NCI-H510A treated with DMSO at 0.1 percent for 48 hours (cell line): ENCODE measurements around the gene ARID5B.
"Not testable (repeated sequence)": the region's sequence is repeated elsewhere in the genome, so short reads cannot be mapped to it uniquely, and the experiment has no call there.

ENCODE experiments used
- DNase-seq: peaks from one replicate; lab custom pipeline; 2025; lab: John Stamatoyannopoulos, UW

The ARID5B gene

DNA sequence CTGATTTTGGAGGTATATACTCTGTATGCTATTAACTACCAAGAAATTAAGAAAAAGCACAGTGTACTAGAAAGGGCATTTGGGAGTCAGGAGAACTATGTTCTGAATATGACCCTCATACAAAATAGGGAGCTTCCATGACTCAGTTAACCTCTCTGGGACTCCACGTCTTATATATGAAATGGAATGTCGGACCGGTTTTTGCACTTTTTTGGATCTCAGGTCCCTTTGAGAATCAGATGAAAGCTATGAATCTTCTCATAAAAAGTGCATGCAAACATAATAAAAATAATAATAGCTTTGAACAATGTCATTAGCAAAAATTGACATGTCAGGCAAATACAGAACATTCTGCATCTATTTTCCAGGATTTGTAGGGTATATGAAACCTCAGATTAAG lies 113.0 kb downstream of the ARID5B start:
- no peak for DNase-seq

GRCh38 chr10:62015994-62016393 lies 114.5 kb downstream of the ARID5B start:
- DNase-seq = no peak

DNA sequence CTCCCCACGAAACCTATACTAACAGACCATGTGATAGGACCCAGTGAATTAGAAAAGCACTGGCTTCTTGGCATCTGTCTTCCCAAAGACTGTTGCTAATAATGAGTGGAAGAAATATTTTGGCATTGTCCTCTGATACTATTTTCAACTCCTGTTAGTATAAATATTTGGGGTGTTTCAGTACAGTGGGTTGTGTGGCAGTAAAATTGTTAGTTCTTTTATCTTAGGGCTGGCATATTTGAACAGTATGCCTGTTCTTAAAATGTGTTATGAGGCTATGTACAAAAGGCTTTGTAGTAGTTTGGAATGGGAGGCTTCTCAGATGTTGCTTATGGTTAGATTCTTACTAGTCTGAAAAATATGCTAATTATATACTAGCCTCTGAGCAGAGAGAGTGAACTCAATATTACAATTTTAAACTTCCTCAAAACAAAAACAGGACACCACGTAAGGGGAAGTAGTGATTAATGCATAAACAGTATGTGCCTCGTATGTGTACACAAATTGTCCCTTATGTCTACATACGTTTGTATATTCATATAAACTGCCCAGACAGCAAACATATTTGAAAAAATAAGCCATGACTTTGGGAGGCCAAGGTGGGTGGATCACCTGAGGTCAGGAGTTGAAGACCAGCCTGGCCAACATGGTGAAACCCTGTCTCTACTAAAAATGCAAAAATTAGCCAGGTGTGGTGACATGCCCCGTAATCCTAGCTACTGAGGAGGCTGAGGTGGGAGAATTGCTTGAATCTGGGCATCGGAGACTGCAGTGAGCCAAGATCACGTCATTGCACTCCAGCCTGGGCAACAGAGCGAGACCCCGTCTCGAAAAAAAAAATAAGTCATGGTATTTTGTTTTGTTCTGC lies 115.4 kb downstream of the ARID5B start:
- DNase-seq = no peak

DNA sequence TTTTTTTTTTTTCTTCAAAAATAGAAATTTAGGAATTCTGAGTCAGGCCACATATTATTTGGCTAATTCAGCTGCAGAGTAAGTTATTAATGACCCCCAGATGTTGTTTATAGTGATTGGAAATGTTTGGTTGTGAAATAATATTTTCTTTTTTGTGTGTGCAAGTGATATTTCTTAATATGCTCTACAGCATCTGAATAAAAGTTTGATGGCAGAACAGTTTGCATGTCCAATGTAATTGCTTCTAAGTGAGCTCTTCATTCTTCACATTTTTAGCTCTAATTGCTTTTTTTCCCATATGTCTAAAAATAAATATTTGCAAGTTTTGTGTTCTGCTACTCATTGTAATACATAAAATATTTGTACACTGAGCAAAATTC lies 116.0 kb downstream of the ARID5B start:
- DNase-seq = no peak

DNA sequence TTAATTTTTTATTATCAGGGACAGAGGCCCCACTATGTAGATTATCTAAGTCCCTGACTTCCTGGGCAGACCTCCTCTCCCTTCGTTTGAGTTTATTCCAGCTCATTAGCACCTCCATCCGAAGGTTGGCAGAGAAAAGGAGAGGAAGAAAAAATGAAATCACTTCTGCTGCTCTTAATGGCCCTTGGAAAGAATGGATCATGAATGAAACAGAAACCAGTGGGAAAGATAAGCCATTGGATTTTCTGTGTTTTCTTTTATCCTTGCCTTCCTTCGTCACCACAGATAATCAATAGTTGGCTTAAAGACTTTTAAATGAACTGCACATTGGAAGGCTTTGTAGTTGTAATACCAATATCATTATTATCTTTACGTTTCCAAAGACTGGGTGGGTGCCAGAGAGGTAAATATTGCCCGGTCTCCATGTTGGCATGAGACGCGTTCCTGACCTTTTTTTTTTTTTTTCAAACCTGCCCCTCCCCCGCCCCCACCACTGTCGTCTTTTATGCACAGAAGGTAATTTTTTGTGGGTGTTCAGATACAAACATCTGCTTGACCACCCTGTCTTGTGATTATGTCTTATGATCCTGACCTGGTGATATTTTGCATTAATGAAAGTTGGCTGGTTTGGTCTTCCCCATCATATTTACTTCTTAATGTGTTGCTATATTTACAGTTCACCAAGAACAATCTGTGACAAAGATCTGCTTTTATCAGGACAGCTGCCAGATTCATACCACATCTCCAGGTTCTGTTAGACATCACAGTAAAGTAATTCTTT lies 116.8 kb downstream of the ARID5B start:
- DNase-seq = no peak

DNA sequence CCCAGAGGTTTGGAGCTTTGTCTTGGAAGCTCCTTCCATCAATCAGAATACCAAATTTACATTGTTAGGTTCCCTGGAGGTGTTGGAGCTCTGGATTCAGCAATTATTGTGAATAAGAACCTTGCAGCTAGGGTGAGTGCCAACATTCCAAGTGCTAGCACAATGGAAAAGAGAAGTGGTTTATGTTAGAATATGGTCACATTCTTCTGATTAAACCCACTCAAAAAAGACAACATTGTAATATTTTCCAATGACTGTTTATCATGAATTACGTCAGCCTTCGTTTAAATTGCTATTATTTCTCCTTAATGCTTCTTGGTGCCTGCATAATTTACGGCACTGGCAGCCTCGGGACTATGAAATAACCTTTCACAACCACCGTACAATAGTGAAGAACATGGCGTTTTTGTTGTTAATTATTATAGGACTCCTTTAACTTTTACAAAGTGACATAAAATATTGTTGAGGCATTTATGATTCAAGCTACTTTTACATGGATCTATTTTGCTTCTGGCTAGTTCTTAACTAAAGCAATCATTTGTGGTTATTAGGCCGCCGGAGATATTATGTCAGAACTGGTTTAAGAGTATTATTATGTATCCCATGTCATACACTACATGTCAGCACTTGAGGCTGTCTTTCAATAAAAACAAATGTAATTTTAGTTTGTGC lies 117.7 kb downstream of the ARID5B start:
- no peak for DNase-seq

- no peak for DNase-seq
Measured at GRCh38 chr10:62019685-62020359, 118.3 kb downstream of the ARID5B start.

DNA sequence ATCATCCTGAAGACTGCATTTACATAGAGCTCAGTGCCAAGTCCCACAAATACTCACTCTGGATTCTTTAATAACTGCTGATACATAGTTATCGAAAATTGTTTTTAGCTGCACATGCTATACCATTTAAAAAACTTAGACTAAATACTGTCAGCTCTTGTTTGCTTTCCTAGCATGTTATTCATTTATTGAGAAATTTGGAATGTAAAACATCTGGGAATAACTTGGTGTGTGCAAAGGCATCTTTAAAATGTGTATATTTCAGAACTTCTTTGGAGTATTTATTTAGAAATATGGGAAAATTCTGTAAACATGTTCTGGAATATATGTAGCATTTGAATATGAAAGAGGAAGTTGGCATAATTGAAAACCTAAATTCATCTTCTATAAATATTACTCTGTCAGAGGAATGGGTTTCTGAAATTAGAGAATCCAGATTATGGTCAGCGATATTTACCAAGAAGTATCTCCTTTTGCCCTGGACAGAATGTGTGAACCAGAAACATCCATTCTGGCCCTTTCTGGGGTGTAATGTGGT lies 119.7 kb downstream of the ARID5B start:
- no peak for DNase-seq

DNA sequence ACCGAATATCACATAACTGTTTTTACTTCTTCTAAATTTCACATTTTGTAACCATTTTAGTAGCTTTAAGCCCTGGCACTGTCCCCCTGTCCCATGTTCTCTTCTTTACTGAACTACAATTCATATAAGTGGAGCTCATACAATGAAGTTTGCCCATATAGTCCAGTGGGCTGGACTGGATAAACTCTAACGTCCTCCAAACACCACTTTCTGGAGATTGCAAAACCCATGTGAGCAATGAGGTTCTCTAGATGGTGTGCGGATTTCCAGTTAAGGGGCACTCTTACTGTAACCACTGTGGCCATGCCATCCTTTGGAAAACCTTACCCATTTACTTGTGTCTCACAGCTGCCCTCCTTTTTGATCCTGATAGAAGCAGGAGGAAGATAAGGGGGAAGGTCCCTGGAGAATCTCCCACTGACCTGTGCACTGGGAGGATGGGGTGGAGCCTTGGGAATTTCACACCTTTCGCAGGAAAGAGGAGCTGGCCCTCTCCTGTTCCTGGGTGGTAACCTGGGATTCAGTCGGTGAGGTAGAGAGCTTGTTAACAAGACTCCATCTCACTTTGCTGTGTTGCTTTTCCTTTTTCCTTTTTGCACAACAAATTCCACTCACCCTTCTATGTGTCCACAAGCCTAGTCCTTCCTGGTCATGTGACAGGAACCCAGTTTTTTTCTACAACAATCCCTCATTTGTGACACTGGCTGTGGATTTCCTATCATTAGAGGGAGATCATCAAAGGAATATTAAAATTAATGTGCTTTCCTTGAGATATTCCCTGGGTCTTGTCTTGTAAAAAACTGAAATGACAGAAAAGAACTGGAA lies 120.7 kb downstream of the ARID5B start:
- no peak for DNase-seq

GRCh38 chr10:62022830-62023229 lies 121.3 kb downstream of the ARID5B start:
- DNase-seq = no peak

DNA sequence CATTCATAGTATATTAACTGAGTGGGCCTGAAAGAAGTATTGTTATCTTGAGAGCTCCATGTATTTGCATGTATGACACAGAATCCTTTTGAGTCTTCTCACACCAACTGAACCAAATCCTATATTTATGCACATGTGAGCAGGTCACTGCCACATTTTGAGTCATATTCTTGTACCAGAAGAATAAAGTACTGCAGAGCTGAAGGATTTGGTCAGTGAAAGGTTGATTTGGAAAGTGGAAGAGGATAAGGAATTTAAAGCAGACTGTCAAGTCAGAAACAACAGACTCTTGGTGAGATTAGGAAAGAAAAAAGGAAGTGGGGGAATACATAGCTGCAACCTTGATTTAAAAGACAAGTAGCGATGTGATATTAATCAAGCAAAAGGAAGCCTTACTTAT lies 121.8 kb downstream of the ARID5B start:
- DNase-seq = no peak

GRCh38 chr10:62024026-62024701 lies 122.7 kb downstream of the ARID5B start:
- no peak for DNase-seq

- DNase-seq = no peak
Measured at GRCh38 chr10:62025134-62025794, 123.8 kb downstream of the ARID5B start.

DNA sequence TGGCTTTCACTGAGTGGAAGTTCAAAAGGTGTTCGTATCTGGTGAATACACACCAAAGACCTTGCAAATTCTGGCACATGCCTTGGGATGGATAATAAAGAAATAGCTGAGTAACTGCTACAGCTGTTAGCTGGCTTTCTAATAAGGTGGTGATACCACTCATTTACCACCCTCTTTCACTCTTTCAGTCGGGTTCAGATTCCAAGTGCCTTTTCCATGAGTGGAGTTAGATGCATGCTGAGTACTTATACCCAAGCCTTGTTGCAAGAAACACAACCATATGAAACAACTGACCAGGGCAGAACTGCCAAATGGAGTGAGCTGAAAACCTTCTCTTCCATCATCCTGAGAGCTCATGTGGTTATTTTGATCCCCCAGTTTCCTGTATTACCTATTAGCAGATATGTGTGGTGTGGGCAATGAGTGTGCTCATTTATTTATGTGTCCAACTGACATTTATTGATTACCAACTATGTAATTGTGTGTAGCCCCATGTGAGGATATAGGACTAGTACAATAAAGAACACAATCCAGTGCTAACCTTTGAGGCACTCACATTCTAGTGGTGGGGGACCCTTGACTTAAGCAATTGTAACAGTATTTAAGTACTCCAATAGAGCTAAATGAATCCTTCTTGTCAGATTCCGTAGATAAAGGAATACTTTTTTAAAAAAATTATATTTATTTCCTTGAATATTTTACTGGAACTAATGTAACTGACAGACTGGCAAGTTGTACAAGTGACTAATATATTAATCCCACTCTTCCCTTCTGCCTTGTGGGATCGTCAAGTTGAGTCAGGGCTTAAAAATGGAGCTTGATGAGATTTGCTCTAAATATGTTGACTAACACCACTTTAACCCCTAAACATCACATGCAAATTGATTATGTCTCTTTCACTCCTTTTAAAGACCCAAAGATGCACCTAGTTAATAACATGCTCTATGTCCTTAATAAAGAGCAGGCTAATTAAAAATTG lies 124.7 kb downstream of the ARID5B start:
- DNase-seq = no peak

DNA sequence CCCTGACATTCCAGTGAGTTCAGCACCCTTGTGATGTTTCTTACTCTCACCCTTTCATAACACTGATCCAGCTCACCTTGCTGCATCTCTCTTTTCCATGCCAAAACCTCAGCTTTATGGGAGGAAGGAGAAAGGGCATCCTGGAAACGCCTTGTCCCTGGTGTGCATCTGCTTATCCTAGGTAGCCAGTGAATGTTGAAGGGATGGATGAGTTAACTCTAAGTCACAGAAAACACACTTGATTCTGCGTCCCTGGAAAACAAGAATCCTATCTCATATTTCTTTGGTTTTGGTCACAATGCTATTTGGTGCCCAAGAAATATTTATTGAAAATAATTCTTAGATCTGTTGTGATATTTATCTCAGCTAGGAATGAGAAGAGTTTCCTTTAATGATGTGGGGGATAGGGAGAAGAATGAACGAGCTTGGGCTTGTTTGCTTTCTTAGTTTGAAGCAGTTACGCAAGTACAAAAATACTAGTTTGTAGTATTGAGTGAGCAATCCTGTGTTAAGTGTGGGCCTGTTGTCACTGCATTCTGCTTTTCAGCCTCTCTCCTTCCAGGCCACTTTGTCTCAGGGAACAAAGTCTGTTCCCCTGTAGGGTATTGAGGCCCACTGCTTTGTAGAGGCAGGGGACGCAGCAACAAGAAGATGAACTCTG lies 126.5 kb downstream of the ARID5B start:
- DNase-seq = no peak

DNA sequence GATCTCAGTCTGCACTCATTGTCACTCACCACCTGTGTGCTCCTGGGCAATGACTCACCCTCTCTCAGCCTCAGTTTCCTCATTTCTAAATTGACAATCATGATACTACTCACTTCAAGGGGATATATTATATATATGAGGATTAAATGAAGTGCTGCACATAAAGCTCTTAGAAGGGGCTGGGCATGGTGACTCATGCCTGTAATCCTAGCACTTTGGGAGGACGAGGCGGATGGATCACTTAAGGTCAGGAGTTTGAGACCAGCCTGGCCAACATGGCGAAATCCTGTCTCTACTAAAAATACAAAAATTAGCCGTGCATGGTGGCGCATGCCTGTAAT lies 127.0 kb downstream of the ARID5B start:
- DNase-seq = not testable (repeated sequence)

DNA sequence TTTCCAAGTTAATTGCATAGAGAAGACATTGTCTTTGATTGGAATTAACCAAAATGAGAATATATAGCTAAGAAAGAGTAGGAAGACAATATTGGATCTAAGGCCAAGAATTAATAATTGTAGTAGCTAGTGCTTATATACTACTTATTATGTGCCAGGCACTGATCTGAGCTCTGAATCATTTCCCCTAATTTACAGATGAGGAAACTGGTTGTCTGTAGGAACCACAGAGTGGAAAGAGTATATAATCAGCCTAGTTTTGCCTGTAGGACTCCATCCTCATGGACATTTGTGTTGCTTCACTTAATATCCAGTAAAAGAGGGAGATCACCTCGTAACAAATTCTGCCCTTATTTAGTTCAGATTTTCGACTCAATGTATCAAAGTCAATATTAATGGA lies 127.9 kb downstream of the ARID5B start:
- no peak for DNase-seq

GRCh38 chr10:62031507-62031906 lies 130.0 kb downstream of the ARID5B start:
- no peak for DNase-seq
